HG02759 (cell line): ENCODE measurements around the gene MAP3K4.
A peak's percentile ranks its signal among the peaks of the same experiment; 100 is the strongest.

ENCODE experiments used
- ATAC-seq: cut with Tn5 transposase; IDR thresholded peaks from one replicate; pipeline ENCODE4 v1.9.1; 2021; ENCODE audit warnings: mild to moderate bottlenecking, moderate library complexity; ENCODE audit not compliant: unreplicated experiment

The MAP3K4 gene

DNA sequence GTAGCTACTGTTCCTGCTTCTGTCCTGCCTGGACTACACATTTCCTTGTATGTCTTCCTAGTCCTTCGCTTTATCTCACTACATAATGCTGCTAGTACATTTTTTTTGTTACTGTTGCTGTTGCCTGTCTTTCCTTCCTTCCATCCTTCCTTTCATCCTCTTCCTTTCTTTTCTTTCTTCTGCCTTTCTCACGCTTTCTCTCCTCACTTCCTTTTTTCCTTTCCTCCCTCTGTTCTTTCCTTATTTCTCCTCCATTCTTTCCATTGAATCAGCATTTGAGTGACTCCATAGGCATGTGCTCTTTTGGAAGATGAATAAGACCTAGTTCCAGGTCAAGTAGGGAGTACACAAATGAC is 46.3 kb downstream of the MAP3K4 start:
- no peak for ATAC-seq

DNA sequence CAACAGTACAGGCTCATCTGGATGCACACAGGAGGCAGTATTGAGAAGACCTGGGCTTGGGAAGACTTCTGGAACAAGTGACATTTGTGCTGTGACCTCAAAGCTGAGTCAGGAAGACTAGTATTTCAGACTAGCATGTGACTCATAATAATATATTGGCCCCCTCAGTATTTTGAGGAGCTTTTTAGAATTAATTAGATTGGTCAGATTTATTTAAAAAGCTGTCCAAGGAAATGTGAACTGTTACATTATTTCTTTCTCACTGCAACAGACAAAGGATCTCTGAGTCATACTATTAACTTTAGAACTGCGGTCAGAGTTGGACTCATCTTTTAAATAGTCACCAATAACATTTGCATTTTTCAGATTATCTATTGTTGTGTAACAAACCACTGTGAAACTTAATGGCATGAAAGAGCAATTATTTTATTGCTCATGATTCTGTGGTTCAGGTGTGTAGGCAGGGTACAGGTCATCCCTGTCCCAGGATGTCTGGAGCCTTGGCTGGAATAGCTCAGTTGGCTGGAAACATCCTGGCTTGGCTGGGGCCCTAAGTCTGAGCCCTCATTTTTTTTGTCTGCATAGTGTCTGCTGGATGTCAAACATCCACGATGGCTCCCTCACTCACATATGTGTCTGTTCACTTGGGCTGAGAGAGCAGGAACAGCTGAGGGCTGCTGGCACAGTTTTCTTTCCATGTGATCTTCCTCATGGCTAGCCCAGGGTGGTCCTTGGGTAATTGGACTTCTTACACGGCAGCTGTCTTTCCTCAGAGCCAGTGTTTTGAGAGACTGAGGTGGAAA is 46.9 kb downstream of the MAP3K4 start:
- ATAC-seq = peak; percentile 89

DNA sequence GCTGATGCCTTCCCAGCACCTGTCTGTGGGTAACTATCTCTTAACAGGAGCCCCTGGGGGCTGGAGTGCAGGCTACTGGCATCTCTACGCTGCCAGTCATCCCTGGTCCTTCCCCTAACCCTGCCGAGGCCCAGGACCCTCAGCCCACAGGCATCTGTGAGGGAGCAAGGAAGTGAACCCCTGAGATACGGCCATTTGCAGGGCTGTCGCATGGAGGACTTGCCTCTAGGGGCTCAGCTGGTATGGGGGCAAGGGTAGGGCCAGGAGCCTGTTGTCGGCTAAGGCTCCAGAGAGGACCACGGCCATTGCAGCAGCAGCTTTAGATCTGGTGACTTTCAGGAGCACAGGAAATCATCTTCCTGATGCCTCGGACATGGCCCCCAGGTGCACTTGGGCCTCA is 49.7 kb downstream of the MAP3K4 start:
- ATAC-seq = no peak

DNA sequence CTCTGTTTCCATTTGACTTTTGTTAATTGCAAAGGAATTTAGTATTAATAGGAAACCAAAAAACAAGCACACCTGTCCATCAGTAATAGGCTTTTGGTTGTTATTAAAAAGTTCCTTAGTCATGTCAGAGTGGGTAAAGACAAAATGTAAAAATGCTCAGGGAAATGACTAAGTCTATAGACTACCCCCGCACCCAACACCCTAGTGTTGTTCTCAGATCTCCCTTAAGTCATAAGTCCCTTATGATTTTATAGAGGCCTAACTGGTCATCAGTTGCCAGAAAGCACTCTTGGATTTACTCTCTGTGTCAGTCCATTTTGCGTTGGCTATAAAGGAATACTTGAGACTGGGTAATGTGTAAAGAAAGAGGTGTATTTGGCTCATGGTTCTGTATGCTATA is 52.8 kb downstream of the MAP3K4 start:
- ATAC-seq = no peak

DNA sequence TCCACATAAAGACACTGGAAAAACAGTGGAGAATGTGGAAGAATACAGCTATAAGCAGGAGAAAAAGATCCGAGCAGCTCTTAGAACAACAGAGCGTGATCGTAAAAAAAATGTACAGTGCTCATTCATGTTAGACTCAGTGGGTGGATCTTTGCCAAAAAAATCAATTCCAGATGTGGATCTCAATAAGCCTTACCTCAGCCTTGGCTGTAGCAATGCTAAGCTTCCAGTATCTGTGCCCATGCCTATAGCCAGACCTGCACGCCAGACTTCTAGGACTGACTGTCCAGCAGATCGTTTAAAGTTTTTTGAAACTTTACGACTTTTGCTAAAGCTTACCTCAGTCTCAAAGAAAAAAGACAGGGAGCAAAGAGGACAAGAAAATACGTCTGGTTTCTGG is 57.1 kb downstream of the MAP3K4 start:
- no peak for ATAC-seq

DNA sequence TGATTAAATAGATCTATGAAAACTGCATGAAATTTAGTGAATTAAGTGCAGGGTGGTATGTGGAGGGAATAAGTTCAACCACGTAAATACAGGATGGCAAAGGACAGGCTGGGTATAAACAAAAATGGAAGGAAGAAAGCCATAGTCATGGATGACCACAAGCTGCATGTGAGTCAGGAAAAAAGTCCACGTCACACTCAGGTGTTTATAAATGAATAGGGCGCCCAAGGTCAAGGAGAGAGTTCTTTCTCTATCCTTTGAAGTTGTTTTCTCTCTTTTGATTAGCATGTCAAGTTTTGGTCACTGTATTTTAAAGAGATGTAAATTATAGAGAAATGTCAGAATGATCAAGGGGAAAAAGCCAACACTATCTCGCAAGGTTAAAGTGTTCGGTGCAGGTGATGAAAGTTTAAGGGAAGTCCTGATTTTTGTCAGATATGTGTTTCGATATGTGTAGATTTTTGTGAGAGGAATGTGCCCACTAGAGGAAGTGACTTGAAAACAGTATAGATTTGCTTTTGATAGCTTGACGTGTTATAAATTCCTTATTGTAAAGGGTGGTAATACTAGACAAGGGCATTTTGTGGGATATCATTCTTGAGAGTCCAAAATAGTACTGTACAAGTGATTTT is 58.7 kb downstream of the MAP3K4 start:
- ATAC-seq = no peak

- no peak for ATAC-seq
Observed at GRCh38 chr6:161053103-161053502, 61.5 kb downstream of the MAP3K4 start.

GRCh38 chr6:161054876-161055275 is 63.3 kb downstream of the MAP3K4 start:
- ATAC-seq = no peak

GRCh38 chr6:161056451-161056850 is 64.9 kb downstream of the MAP3K4 start:
- ATAC-seq = peak; percentile 68

DNA sequence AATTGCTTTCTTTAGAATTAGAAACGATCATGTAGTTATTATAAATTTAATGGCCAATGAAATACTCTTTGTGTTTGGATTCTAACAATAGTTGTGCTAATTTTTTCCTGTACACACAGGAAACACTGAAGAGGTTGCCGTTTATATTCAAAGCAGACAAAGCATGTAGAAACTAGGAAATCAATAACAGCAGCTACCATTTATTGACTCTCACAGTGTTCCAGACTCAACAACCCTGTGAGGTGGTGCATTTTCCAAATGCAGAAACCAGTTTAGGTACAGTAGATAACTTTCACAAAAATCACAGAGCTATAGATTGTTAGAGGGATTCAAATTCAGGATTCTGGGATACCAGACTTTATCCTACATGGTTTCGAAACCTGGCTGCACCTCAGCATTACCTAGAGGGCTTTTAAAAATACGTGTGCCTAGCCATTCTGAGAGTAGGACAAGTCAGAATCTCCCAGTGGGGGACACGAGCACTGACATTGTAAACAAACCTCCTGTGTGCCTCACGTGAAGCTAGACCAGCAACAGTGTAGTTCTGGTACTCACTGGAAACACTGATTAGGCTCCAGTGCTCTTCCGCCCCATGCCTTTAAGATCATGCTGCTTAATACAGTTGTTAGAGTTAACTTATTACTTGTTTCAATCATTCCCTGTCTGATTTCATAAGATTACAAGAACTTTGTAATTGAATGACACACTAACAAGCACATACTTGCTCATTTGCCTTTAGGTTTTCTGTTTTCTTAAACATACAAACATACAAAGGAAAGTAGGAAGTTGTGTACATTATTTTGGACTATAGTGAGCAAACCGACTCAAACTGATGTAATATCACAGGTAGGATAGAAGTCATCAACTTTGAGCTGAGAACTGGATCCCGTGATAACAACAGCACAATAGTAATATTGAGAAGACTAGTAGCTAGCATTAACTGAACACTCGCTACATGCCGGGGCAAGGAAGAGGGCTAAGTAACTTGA is 65.8 kb downstream of the MAP3K4 start:
- ATAC-seq = peak; percentile 44

DNA sequence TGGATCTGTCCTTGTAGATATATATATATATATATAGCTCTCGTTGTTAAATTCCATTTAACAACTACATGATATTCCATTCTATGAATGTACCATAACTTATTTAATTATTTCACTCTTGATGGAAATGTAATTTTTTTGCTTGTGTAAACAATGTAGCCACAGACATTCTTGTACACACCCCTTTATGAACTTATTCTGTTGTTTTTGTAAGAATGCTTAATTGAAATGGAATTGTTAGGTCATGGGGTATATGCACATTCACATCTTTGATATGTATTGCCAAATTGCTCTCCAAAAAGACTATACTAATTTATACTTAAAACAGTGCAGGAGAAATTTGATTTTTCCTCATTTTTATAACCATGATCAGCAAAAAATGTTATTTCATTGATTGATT is 67.2 kb downstream of the MAP3K4 start:
- ATAC-seq = no peak

DNA sequence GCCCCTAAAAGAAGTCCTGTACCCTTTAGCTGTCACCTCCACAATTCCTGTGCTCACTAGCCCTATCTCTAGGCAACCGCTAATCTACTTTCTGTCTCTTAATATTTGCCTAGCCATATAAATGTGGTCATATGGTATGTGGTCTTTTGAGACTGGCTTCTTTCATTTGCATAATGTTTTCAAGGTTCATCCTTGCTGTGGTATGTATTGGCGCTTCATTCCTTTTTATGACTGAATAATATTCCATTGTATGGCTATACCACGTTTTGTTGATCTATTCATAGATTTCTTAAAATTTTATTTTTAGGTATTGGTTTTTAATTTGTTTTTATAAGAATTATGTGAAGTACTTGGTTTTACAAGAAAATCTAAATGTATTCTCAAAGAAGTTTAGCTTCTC is 70.0 kb downstream of the MAP3K4 start:
- ATAC-seq = no peak

GRCh38 chr6:161064915-161065314 is 73.3 kb downstream of the MAP3K4 start:
- ATAC-seq = peak; percentile 41

- no peak for ATAC-seq
Observed at GRCh38 chr6:161066511-161066910, 74.9 kb downstream of the MAP3K4 start.

- no peak for ATAC-seq
Observed at GRCh38 chr6:161067749-161068148, 76.2 kb downstream of the MAP3K4 start.

DNA sequence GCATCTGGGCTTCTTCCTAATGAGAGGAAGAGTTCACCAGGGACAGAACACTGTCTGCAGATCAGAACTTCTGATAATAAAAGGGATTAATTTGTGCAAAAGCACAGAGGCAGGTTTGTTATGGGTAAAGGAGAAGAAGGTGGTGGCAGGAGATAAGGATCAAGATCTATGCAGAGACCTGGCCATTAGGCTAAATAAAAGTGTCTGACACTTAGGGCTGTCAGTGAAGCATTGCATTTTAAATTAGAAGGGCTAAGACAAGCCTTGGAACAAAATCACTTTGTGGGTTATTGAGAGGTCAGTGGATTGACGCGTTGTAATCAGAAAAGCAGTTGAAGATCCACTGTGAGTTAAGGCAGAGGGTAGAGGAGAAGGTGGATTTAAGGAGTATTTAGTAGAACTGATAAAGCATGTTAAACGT is 76.8 kb downstream of the MAP3K4 start:
- no peak for ATAC-seq

GRCh38 chr6:161073930-161074329 is 82.4 kb downstream of the MAP3K4 start:
- no peak for ATAC-seq

DNA sequence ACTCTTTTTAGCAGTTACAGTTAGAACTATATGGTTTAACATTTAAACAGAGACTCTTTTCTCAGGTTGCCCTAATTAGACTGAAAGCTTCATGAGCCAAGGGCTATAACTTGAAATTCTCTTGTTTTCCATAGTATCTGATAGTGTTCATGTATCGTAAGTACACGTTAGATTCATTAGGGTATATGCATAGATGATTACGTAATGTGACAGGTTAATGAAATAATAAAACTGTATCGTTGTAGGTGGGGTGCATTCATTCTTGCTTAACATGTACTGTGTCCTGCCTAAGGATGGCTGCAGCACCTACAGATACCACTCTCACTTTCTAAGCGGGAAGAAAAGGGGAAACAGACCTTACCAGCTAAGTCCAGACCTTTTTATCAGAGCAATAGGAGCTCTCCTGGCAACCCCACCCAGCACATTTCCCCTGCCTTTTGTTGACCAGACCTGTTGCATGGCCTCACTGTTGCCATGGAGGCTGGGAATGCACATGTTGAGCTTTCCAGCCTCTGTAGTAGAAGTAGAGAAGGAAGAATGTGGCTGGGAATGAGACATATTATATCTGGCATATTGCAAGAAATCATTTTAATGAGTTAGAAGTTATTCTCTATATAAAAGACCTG is 83.0 kb downstream of the MAP3K4 start:
- no peak for ATAC-seq

- no peak for ATAC-seq
Observed at GRCh38 chr6:161076181-161076677, 84.7 kb downstream of the MAP3K4 start.

DNA sequence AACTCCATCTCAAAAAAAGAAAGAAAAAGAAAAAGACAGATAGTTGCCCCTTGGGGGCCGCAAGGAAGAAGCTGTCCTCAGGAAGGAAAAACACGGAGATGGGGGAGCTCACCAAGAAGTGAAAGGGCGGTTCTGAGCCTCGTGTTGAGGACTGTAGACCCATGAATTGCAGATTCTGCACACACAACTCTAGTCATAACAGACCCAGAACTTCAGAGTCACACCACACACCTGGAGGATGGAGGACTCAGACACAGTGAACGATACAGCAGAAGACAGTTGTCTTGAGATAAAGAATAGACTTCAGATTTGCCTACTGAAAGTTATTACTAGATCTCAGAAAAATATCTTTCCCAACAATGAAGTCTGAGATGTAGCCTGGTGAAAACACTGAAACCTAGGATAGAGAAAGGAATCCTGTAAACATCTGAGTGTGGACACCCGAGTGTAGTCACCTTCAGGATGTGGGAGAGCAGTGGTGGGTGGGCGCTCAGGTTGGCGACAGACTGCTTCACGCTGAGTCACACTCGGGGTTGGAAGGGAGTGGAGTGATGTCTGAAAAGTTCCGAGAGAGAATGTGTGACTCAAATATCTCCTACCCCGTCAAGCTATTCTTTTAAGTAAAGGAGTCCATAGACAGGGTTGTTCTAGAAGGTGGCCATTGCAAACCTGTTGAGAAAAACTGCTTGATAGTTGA is 88.1 kb downstream of the MAP3K4 start:
- no peak for ATAC-seq
